ENCODE measurements around the gene HCLS1. TPM values are rescaled to one million over a fixed set of nuclear protein-coding genes. Genes with fewer than 3 reads are reported as not detected.

Gene HCLS1
- polyA plus RNA-seq, 1 of the 3 experiments (the other 2 are of a cell fraction) = 0.23 TPM

DNA sequence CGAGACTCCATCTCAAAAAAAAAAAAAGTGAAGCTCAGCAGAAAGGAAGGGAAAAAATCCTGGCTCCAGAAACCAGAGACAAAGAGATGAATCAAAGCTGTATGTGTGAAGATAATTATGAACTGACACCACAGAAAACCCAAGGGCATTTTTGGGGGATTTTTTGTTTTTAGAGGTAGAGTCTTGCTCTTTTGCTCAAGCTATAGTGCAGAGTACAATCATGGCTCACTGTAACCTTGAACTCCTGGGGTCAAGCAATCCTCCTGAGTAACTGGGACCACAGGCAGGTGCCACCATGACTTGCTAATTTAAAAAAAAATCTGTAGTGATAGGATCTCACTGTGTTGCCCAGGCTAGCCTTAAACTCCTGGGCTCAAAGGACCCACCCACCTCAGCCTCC lies 22.8 kb downstream of the HCLS1 start:
- POLR2A ChIA-PET = no interaction called here
- TF ChIP-seq NFIC (IDR thresholded peaks at IDR 0.05; ENCODE audit: borderline replicate concordance) (no peak), JUND (IDR thresholded peaks at IDR 0.05) (no peak), POLR2AphosphoS5 (IDR thresholded peaks at IDR 0.05; ENCODE audit: low read depth, low read length) (no peak), EP300 (IDR thresholded peaks at IDR 0.05; ENCODE audit: borderline replicate concordance in 1 of 2, low read depth in 1 of 2, low read length in 1 of 2) (no peak), TCF12 (IDR thresholded peaks at IDR 0.05) (no peak), EZH2phosphoT487 (IDR thresholded peaks at IDR 0.05; ENCODE audit: borderline replicate concordance, low read depth) (no peak), GATA2 (CRISPR knock-in tag; IDR thresholded peaks at IDR 0.05) (no peak), RXRA (IDR thresholded peaks at IDR 0.05; ENCODE audit: borderline replicate concordance, low read depth) (no peak), FOXJ3 (CRISPR knock-in tag; IDR thresholded peaks at IDR 0.05) (no peak), FOXM1 (IDR thresholded peaks at IDR 0.05; ENCODE audit: low read depth) (no peak), MEF2A (IDR thresholded peaks at IDR 0.05; ENCODE audit: borderline replicate concordance, low read depth) (no peak), CHD2 (IDR thresholded peaks at IDR 0.05; ENCODE audit: low read length, partially characterized antibody) (no peak), MXI1 (IDR thresholded peaks at IDR 0.05; ENCODE audit: low read depth, low read length) (no peak), SIN3A (IDR thresholded peaks at IDR 0.05; ENCODE audit: borderline replicate concordance, low read depth, low read length) (no peak), NRF1 (IDR thresholded peaks at IDR 0.05; ENCODE audit: low read depth, low read length) (no peak)
- TF ChIP-seq, protein P1, sequence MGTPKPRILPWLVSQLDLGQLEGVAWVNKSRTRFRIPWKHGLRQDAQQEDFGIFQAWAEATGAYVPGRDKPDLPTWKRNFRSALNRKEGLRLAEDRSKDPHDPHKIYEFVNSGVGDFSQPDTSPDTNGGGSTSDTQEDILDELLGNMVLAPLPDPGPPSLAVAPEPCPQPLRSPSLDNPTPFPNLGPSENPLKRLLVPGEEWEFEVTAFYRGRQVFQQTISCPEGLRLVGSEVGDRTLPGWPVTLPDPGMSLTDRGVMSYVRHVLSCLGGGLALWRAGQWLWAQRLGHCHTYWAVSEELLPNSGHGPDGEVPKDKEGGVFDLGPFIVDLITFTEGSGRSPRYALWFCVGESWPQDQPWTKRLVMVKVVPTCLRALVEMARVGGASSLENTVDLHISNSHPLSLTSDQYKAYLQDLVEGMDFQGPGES (IDR thresholded peaks at IDR 0.05; ENCODE audit: low read depth, low read length) = no peak
- TF ChIP-seq, protein P2, sequence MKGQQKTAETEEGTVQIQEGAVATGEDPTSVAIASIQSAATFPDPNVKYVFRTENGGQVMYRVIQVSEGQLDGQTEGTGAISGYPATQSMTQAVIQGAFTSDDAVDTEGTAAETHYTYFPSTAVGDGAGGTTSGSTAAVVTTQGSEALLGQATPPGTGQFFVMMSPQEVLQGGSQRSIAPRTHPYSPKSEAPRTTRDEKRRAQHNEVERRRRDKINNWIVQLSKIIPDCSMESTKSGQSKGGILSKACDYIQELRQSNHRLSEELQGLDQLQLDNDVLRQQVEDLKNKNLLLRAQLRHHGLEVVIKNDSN (IDR thresholded peaks at IDR 0.05; ENCODE audit: borderline replicate concordance, low read depth) = no peak
- Histone ChIP-seq H3K4me1 (ENCODE audit: control insufficient read depth in 1 of 2, insufficient read depth in 2 of 2, low read depth in 1 of 2, low read length in 1 of 2) (no peaks in the 10 kb centered on the region), H3K9ac (no peak overlapping the region), H3K27ac (ENCODE audit: low read depth in 2 of 2, low read length in 1 of 2) (no peak overlapping the region), H4K20me1 (ENCODE audit: insufficient read depth) (no peaks in the 10 kb centered on the region), H2AFZ (ENCODE audit: low read depth) (no peak overlapping the region), H3K27me3 (ENCODE audit: insufficient read depth) (peaks cover 14% of the 10 kb centered on the region; the same call in 1 of the 2 replicates), H3K36me3 (replicated peaks in 1 of 2; ENCODE audit: control insufficient read depth in 1 of 2, insufficient read depth in 2 of 2, low read length in 1 of 2) (no peaks in the 10 kb centered on the region), H3K4me3 (ENCODE audit: low read depth in 2 of 2, low read length in 1 of 2) (no peak overlapping the region), H3K9me2 (no peaks in the 10 kb centered on the region), H3K4me2 (no peak overlapping the region), H3F3A (replicated peaks; ENCODE audit: insufficient read depth) (no peaks in the 10 kb centered on the region), H3K79me2 (ENCODE audit: insufficient read depth) (no peaks in the 10 kb centered on the region), H3K9me3 (no peaks in the 10 kb centered on the region)
- DNase-seq = no peak
- WGBS (ENCODE audit: low lambda C conversion rate) = 48% methylated on average over 1 of the region's 1 CpG
- CTCF ChIA-PET = no interaction called here

DNA sequence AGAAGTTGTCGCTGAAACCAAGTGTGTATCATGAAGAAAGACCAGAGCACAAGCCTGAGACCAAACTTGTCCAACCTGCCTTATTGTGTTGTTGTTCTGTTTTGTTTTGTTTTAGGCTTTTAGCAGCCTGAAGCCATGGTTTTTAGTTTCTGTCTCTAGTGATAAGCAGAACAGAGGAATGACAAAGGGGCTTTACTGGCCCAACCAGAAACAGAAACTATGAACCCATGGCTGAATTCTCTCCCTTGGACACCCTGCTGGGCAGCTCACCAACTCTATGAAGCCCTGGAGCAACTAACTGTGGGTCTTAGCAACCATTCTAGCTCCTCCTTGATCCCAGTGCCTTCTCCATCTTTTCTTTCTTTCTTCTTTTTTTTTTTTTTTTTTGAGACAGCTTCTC lies 30.3 kb downstream of the HCLS1 start:
- POLR2A ChIA-PET = no interaction called here
- WGBS (ENCODE audit: low lambda C conversion rate) = 85% methylated on average over 1 of the region's 1 CpG

More for the DNA sequence above, 30.3 kb downstream of the HCLS1 start:
- no peaks in the 10 kb centered on the region for H3K4me1 ChIP-seq (ENCODE audit: control insufficient read depth in 1 of 2, insufficient read depth in 2 of 2, low read depth in 1 of 2, low read length in 1 of 2)
- no peak overlapping the region for H3K9ac ChIP-seq
- no peak overlapping the region for H3K27ac ChIP-seq (ENCODE audit: low read depth in 2 of 2, low read length in 1 of 2)
- no peaks in the 10 kb centered on the region for H3K79me2 ChIP-seq (ENCODE audit: insufficient read depth)
- H3K27me3 ChIP-seq (ENCODE audit: insufficient read depth) = peaks cover 10% of the 10 kb centered on the region
- no peaks in the 10 kb centered on the region for H3K9me3 ChIP-seq
- no peak overlapping the region for H3K4me3 ChIP-seq (ENCODE audit: low read depth in 2 of 2, low read length in 1 of 2)
- no peaks in the 10 kb centered on the region for H3F3A ChIP-seq (replicated peaks; ENCODE audit: insufficient read depth)
- H4K20me1 ChIP-seq (ENCODE audit: insufficient read depth) = no peaks in the 10 kb centered on the region
- DNase-seq = no peak
- H3K9me2 ChIP-seq = no peaks in the 10 kb centered on the region
- no peak for TF ChIP-seq RAD21 (IDR thresholded peaks at IDR 0.05; ENCODE audit: low read length)
- no peak for TF ChIP-seq RFX5 (IDR thresholded peaks at IDR 0.05; ENCODE audit: low read length)
- H3K36me3 ChIP-seq (replicated peaks in 1 of 2; ENCODE audit: control insufficient read depth in 1 of 2, insufficient read depth in 2 of 2, low read length in 1 of 2) = no peaks in the 10 kb centered on the region
- H3K4me2 ChIP-seq = no peak overlapping the region
- CTCF ChIA-PET = no interaction called here
- no peak overlapping the region for H2AFZ ChIP-seq (ENCODE audit: low read depth)
